Nephron (organoid): ENCODE data around the gene POLE.

ENCODE experiments used
- H3K27ac Mint-ChIP-seq, 3 experiments: 2 replicates each; pipeline ENCODE4 v1.8.0; 2020; ENCODE audit warnings: mixed read lengths in 3 of 3, mild to moderate bottlenecking in 2 of 3, moderate library complexity in 1 of 3
- H3K27me3 Mint-ChIP-seq: 2 replicates; pipeline ENCODE4 v1.8.0; 2021; ENCODE audit warnings: low read depth, mild to moderate bottlenecking, moderate library complexity, mixed read lengths
- H3K36me3 Mint-ChIP-seq: 2 replicates; pipeline ENCODE4 v1.8.0; 2020; ENCODE audit warnings: low read depth, mixed read lengths
- H3K4me1 Mint-ChIP-seq: 2 replicates; pipeline ENCODE4 v1.8.0; 2020; ENCODE audit warnings: mixed read lengths
- H3K4me3 Mint-ChIP-seq, 3 experiments: 2 replicates each; pipeline ENCODE4 v1.8.0; 2020; ENCODE audit warnings: mild to moderate bottlenecking in 3 of 3, mixed read lengths in 3 of 3, moderate library complexity in 2 of 3
- H3K9me3 Mint-ChIP-seq: 2 replicates; pipeline ENCODE4 v1.8.0; 2020; ENCODE audit warnings: mixed read lengths
- TF ChIP-seq, protein P1 (sequence below), 3 experiments: fragments of 200-600 bp; sonication (generic); IDR thresholded peaks; one replicate each; pipeline ENCODE4 v1.5.0; 2021; ENCODE audit warnings: antibody characterized with exemption in 3 of 3; ENCODE audit not compliant: unreplicated experiment in 3 of 3

The POLE gene

DNA sequence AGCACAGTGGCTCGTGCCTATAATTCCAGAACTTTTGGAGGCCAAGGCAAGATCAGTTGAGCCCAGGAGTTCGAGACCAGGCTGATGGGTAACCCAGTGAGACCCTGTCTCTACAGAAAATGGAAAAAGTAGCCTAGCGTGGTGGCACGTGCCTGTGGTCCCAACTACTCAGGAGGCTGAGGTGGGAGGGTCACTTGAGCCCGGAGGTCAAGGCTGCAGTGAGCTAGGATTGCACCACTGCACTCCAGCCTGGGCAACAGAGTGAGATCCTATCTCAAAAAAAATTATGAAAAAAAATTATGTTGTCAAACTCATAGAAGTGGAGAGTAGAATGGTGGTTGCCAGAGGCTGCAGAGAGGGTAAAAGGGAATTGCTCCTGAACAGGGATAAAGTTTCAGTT is 73.1 kb downstream of the POLE start:
- peaks cover 51% of the 10 kb centered on the region for H3K27me3 Mint-ChIP-seq
- H3K4me3 Mint-ChIP-seq = no peak overlapping the region
- no peak overlapping the region for H3K27ac Mint-ChIP-seq
- peaks cover 8% of the 10 kb centered on the region for H3K9me3 Mint-ChIP-seq
- peaks cover 7% of the 10 kb centered on the region for H3K36me3 Mint-ChIP-seq
- TF ChIP-seq, protein P1, sequence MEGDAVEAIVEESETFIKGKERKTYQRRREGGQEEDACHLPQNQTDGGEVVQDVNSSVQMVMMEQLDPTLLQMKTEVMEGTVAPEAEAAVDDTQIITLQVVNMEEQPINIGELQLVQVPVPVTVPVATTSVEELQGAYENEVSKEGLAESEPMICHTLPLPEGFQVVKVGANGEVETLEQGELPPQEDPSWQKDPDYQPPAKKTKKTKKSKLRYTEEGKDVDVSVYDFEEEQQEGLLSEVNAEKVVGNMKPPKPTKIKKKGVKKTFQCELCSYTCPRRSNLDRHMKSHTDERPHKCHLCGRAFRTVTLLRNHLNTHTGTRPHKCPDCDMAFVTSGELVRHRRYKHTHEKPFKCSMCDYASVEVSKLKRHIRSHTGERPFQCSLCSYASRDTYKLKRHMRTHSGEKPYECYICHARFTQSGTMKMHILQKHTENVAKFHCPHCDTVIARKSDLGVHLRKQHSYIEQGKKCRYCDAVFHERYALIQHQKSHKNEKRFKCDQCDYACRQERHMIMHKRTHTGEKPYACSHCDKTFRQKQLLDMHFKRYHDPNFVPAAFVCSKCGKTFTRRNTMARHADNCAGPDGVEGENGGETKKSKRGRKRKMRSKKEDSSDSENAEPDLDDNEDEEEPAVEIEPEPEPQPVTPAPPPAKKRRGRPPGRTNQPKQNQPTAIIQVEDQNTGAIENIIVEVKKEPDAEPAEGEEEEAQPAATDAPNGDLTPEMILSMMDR (IDR thresholded peaks at IDR 0.05; ENCODE audit: unreplicated experiment in 3 of 3) = no peak
- H3K4me1 Mint-ChIP-seq = peaks cover 18% of the 10 kb centered on the region

GRCh38 chr12:132611620-132612019 is 75.5 kb downstream of the POLE start:
- H3K4me1 Mint-ChIP-seq = peaks cover 28% of the 10 kb centered on the region
- no peak overlapping the region for H3K27ac Mint-ChIP-seq
- H3K27me3 Mint-ChIP-seq = peaks cover 57% of the 10 kb centered on the region
- H3K36me3 Mint-ChIP-seq = peaks cover 7% of the 10 kb centered on the region
- H3K9me3 Mint-ChIP-seq = peaks cover 8% of the 10 kb centered on the region
- TF ChIP-seq, protein P1 (IDR thresholded peaks at IDR 0.05; ENCODE audit: unreplicated experiment in 3 of 3) = no peak
- H3K4me3 Mint-ChIP-seq = no peak overlapping the region

DNA sequence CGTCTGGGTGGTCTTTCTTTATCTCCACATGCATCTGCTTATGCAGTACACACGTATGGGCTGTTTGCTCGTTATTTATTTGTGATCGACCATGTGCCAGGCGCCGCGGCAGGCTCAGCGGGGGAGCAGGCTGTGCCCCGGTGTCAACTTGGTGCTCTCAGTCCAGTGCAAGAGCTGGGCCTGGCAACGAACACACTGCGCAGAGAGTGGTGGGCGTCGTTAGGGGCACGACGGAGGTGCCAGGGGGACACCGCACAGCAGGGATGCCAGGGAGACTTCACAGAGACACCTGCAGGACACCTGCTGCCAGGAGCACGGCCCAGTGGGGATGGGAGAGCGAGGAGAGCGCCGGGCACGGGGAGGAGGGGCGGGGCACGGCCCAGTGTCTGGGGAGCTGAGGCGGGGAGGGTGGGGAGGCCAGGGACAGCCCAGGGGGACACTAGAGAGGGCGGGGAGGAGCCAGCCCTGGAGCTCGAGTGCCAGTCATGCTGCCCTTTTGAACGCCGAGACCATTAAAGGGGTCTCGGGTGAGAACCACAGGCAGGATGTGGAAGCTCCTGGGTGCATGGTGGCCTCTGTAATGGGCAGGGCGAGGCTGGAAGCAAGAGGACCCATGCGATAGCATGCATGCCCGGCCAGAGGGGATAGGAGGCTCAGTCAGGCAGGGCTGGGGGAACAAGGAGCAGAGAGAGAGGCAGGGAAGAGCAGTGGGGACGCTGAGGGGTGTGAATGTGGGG is 76.1 kb downstream of the POLE start:
- H3K27me3 Mint-ChIP-seq = peaks cover 56% of the 10 kb centered on the region
- H3K4me3 Mint-ChIP-seq = peak overlapping the region in 1 of 3 experiments; percentile 27
- peaks cover 33% of the 10 kb centered on the region for H3K4me1 Mint-ChIP-seq
- peaks cover 7% of the 10 kb centered on the region for H3K36me3 Mint-ChIP-seq
- peaks cover 8% of the 10 kb centered on the region for H3K9me3 Mint-ChIP-seq
- TF ChIP-seq, protein P1 (IDR thresholded peaks at IDR 0.05; ENCODE audit: unreplicated experiment in 3 of 3) = no peak
- no peak overlapping the region for H3K27ac Mint-ChIP-seq

DNA sequence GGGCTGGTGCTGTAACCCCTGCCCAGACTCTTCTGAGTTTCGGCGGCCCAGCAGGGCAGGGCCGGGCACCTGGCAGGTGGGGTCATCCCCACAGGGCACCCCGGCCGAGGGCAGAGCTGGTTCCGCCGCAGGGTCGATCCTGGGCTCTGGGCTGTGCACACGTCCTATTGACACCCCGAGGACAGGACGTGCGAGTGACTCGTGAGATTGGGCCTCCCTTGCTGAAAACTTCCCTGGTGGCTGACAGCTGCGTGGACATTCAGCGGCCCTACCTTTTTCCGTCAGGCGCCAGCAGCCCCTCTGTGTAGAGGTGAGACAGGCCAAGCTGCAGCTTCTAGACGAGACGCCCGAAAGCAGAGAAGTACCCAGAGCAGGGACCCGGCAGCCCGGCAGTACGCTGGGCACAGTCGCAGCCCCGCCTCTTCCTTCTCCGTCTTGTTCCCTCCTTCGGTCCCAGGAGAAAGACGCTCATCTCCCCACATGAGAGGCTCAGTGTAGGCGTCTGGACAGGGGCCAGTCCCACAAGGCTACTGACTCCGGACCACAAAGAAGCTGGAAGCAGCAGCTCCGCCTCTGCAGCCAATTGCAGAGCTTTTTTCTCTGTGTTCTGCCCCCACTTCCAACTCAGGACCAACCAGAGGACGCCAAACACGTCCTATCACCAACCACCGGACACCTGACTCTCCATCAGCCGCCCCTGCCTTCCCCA is 76.9 kb downstream of the POLE start, which contains the start of gene LRCOL1:
Gene LRCOL1, minus strand, starts transcription at position 532 of the 709 bp plus-strand sequence. CDS start 4,331 bp downstream, outside the sequence.
- H3K4me1 Mint-ChIP-seq = peaks cover 33% of the 10 kb centered on the region
- TF ChIP-seq, protein P1 (IDR thresholded peaks at IDR 0.05; ENCODE audit: unreplicated experiment in 3 of 3) = no peak
- peaks cover 48% of the 10 kb centered on the region for H3K27me3 Mint-ChIP-seq
- peaks cover 3% of the 10 kb centered on the region for H3K9me3 Mint-ChIP-seq
- peak within 1 kb of the TSS in 2 of 3 experiments; percentile 22 to 78 for H3K27ac Mint-ChIP-seq
- H3K4me3 Mint-ChIP-seq = peak within 1 kb of the TSS; percentile 27 to 64 (median 34)
- H3K36me3 Mint-ChIP-seq = peaks cover 3% of the 10 kb centered on the region

DNA sequence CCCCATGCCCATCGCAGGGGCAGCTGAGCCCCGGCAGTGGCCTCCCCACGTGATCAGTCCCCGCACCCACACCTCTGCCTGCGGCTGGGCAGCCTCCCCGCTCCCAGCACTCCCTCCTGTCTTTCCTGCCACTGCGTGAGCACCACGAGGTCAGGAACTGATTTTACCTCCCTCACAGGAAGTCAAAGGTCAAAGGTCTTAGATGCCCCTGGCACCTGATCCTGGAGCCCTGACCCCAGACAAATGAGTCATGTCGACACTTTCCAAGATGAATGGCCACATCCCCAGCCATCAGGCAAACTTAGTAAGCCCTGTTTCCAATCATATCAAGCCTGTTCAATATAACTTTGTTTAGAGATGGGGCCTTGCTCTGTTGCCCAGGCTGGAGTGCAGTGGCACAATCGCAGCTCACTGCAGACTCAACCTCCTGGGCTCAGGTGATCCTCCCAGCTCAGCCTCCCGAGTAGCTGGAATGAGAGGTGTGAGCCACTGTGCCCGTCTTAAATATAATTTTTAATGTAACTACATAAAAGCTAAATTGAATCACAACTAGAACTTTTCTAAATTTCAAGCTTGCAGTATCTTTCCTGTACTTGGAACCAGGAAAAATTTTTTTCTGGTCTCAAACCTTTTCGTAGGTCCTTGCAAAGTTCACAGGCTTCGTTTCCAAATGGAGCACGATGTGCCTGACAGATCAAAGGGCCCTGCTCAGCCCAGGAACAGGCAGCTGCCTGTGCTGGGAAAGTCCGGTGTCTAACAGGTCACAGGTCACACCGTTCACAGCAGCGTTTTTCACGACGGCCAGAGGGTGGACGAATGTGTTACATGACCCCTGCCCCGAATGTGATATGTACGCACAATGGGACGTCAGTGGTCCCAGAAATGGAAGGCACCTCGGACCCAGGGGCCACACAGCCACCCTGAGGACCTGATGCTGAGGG is 78.6 kb downstream of the POLE start:
- peak overlapping the region in 2 of 3 experiments; percentile 3 to 27 for H3K4me3 Mint-ChIP-seq
- H3K4me1 Mint-ChIP-seq = peaks cover 29% of the 10 kb centered on the region
- no peaks in the 10 kb centered on the region for H3K36me3 Mint-ChIP-seq
- peak overlapping the region; percentile 28 to 54 (median 45) for H3K27ac Mint-ChIP-seq
- peaks cover 44% of the 10 kb centered on the region for H3K27me3 Mint-ChIP-seq
- H3K9me3 Mint-ChIP-seq = no peaks in the 10 kb centered on the region
- TF ChIP-seq, protein P1 (IDR thresholded peaks at IDR 0.05; ENCODE audit: unreplicated experiment in 3 of 3) = no peak
